Upper lobe of left lung (tissue), 6 donors: Measurements from ENCODE around the gene LPAR5. TPM values are rescaled to one million over a fixed set of nuclear protein-coding genes. Genes with fewer than 3 reads are reported as not detected.

Experiments
- ATAC-seq, 2 donors: fragments of 200-7000 bp; cut with Tn5 transposase; one replicate each; pipeline ENCODE4 v1.9.1; 2022; ENCODE audit warnings: mild to moderate bottlenecking in 2 of 2, moderate library complexity in 2 of 2; ENCODE audit not compliant: low FRiP score in 2 of 2
- DNase-seq, 2 donors: peaks; one replicate each; pipeline ENCODE4 v3.0.0-alpha.2; 2019 to 2020
- H3K27ac ChIP-seq, 4 donors: fragments of 200-600 bp; sonication (generic); one replicate each; pipeline ENCODE4 v1.5.1; 2016 to 2019
- H3K27me3 ChIP-seq, 4 donors: fragments of 200-600 bp; sonication (generic); one replicate each; pipeline ENCODE4 v1.5.1; 2017 to 2019
- H3K36me3 ChIP-seq, 4 donors: fragments of 200-600 bp; sonication (generic); one replicate each; pipeline ENCODE4 v1.5.1; 2016 to 2019
- H3K4me1 ChIP-seq, 4 donors: fragments of 200-600 bp; sonication (generic); one replicate each; pipeline ENCODE4 v1.5.1; 2018 to 2019
- H3K4me3 ChIP-seq, 4 donors: fragments of 200-600 bp; sonication (generic); one replicate each; pipeline ENCODE4 v1.5.1; 2017 to 2019; ENCODE audit warnings: mild to moderate bottlenecking in 2 of 4, moderate library complexity in 1 of 4
- H3K9me3 ChIP-seq, 4 donors: fragments of 200-600 bp; sonication (generic); one replicate each; pipeline ENCODE4 v1.5.1; 2018 to 2019
- EP300 ChIP-seq, 4 donors: sonication (generic); formaldehyde crosslinking; IDR thresholded peaks; one replicate each; pipeline ENCODE4 v1.5.1; 2017; ENCODE audit warnings: antibody characterized with exemption in 4 of 4, control low read depth in 2 of 4
- POLR2A ChIP-seq, 4 donors: fragments of 450-650 bp; IDR thresholded peaks; one replicate each; pipeline ENCODE4 v1.5.1; 2016 to 2017; ENCODE audit warnings: antibody characterized with exemption in 4 of 4, mild to moderate bottlenecking in 2 of 4
- POLR2AphosphoS5 ChIP-seq, 2 donors: sonication (generic); formaldehyde crosslinking; IDR thresholded peaks; one replicate each; pipeline ENCODE4 v1.5.1; 2017; ENCODE audit warnings: antibody characterized with exemption in 2 of 2
- WGBS, 2 donors: methylation state at CpG; one replicate each; pipeline ENCODE4 v1.1.5; 2017 to 2018; 5-methylcytosine and 5-hydroxymethylcytosine counted together
- total RNA-seq, 6 donors: library from RNA; depleted of rRNA in 4 of 6; stranded (reverse); fragments of >200 nt in 4 of 6; gene quantifications; one replicate each; pipeline versions ENCODE4 v1.1.0 to v1.2.1, GENCODE V29; 2016 to 2021
- TF ChIP-seq, protein P1 (sequence below), 6 experiments: fragments of 450-650 bp in 4 of 6; fragments of 200-600 bp in 2 of 6; sonication (generic) in 2 of 6; IDR thresholded peaks; one replicate each; pipeline ENCODE4 v1.5.1; 2016 to 2019; ENCODE audit warnings: antibody characterized with exemption in 6 of 6
- donor health status: DM: no; HTN: no; CAD: no; lungs with moderate emphysema.
- donor health status: DM: no; HTN: yes; CAD: no; lungs with severe emphysema.

Gene LPAR5
- total RNA-seq, 6 donors from 2014 or later = 1.3 to 4.4 (median 2.9) TPM

DNA sequence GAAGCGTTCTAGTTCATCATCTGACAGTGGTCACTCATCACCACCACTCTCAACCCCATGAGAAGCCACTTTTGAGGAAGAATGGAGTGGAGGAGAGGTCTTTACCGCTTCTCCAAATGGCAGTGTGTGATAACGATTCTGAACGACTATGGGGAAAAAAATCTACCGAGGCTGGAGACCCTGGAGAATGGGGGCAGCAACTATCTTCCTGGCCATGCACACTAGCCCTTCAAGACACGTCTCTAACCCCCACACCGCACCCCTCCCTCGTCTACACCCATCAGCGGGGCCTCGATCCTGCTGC is 26.8 kb upstream of the LPAR5 start:
- H3K9me3 ChIP-seq = no peaks in the 10 kb centered on the region
- no peak for DNase-seq
- 0 to 1% methylated on average over 10 of the region's 10 CpGs for WGBS, 2 donors
- H3K27ac ChIP-seq = peak overlapping the region; percentile 68 to 87 (median 78)
- no peaks in the 10 kb centered on the region for H3K27me3 ChIP-seq
- peaks cover 0 to 31% (median 14%) of the 10 kb centered on the region in 4 donors for H3K36me3 ChIP-seq
- ATAC-seq = peak; percentile 23 to 72
- H3K4me1 ChIP-seq = peaks cover 12 to 14% (median 12%) of the 10 kb centered on the region in 4 donors
- H3K4me3 ChIP-seq = peak overlapping the region; percentile 70 to 89 (median 76)
- no peak for TF ChIP-seq POLR2AphosphoS5 (IDR thresholded peaks at IDR 0.05)
- TF ChIP-seq, protein P1, sequence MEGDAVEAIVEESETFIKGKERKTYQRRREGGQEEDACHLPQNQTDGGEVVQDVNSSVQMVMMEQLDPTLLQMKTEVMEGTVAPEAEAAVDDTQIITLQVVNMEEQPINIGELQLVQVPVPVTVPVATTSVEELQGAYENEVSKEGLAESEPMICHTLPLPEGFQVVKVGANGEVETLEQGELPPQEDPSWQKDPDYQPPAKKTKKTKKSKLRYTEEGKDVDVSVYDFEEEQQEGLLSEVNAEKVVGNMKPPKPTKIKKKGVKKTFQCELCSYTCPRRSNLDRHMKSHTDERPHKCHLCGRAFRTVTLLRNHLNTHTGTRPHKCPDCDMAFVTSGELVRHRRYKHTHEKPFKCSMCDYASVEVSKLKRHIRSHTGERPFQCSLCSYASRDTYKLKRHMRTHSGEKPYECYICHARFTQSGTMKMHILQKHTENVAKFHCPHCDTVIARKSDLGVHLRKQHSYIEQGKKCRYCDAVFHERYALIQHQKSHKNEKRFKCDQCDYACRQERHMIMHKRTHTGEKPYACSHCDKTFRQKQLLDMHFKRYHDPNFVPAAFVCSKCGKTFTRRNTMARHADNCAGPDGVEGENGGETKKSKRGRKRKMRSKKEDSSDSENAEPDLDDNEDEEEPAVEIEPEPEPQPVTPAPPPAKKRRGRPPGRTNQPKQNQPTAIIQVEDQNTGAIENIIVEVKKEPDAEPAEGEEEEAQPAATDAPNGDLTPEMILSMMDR (IDR thresholded peaks at IDR 0.05) = no peak
- TF ChIP-seq POLR2A (IDR thresholded peaks at IDR 0.05) = no peak
- no peak for TF ChIP-seq EP300 (IDR thresholded peaks at IDR 0.05)

DNA sequence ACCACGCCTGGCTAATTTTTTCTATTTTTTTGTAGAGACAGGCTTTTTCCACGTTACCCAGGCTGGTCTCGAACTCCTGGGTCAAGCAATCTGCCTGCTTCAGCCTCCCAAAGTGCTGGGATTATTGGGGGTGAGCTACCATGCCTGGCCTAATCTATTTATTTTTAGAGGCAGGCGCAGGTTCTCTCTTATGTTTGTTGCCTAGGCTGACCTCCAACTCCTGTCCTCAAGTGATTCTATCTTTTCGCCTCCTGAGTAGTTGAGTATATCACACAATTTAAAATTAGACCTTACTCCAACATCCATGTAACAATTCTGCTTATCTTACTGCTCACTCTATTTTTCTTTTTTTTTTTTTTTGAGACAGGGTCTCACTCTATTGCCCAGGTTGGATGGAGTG is 18.2 kb upstream of the LPAR5 start:
- no peaks in the 10 kb centered on the region for H3K27me3 ChIP-seq
- DNase-seq = no peak
- H3K4me3 ChIP-seq = no peak overlapping the region
- no peaks in the 10 kb centered on the region for H3K4me1 ChIP-seq
- H3K36me3 ChIP-seq = peaks cover 32 to 89% (median 74%) of the 10 kb centered on the region in 4 donors
- H3K9me3 ChIP-seq = no peaks in the 10 kb centered on the region
- TF ChIP-seq POLR2A (IDR thresholded peaks at IDR 0.05) = no peak
- TF ChIP-seq POLR2AphosphoS5 (IDR thresholded peaks at IDR 0.05) = no peak
- TF ChIP-seq EP300 (IDR thresholded peaks at IDR 0.05) = no peak
- TF ChIP-seq, protein P1 (IDR thresholded peaks at IDR 0.05) = no peak
- 94 to 95% methylated on average over 5 of the region's 5 CpGs for WGBS, 2 donors
- no peak overlapping the region for H3K27ac ChIP-seq
- ATAC-seq = no peak

DNA sequence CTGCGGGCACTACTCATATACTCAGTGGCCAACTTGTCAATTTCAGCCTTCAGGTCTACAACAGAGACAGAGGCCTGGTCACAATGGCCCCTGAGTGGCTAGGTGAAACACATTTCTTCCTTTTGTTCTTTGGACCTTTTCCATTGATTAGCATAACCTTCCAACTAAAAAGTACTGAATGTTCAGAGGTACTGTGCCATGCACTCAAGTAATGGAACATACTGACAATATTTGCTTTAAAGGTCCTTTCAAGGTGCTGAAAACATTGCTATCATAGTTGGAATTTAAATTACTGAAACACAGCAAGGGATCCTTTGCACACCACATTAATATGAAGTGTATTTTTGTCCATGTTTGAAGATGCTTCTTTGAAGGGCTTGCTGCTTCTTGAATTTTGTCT is 17.6 kb upstream of the LPAR5 start:
- TF ChIP-seq POLR2A (IDR thresholded peaks at IDR 0.05) (no peak), POLR2AphosphoS5 (IDR thresholded peaks at IDR 0.05) (no peak), EP300 (IDR thresholded peaks at IDR 0.05) (no peak)
- TF ChIP-seq, protein P1 (IDR thresholded peaks at IDR 0.05) = no peak
- WGBS, 2 donors = 100% methylated on average over 1 of the region's 1 CpG
- Histone ChIP-seq H3K9me3 (no peaks in the 10 kb centered on the region), H3K4me1 (no peaks in the 10 kb centered on the region), H3K36me3 (peaks cover 32 to 91% (median 76%) of the 10 kb centered on the region in 4 donors), H3K4me3 (no peak overlapping the region), H3K27me3 (no peaks in the 10 kb centered on the region), H3K27ac (no peak overlapping the region)
- DNase-seq (no peak), ATAC-seq (no peak)

DNA sequence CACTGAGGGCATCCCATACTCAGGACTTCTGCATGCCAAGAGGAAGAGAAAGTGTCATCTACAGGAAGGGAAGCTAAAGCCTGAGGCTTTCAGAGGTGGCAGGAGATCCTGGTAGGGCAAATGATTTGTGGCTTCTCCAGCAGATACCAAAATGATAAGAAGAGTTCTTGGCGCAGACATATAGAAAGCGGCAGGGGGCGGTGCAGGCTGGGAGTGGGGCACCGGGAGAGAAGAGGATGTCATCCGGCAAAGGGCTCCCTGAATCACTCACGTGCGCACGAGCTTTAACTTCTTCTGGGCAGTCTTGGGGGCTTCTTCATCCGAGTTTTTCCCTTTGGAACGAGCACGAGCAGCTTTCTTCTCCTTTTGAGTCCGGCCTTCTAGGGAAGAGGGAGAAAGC is 16.6 kb upstream of the LPAR5 start:
- DNase-seq = no peak
- Histone ChIP-seq H3K27ac (no peak overlapping the region), H3K4me3 (no peak overlapping the region), H3K4me1 (peaks cover 0 to 3% (median 2%) of the 10 kb centered on the region in 4 donors), H3K27me3 (no peaks in the 10 kb centered on the region), H3K9me3 (no peaks in the 10 kb centered on the region), H3K36me3 (peaks cover 32 to 86% (median 75%) of the 10 kb centered on the region in 4 donors)
- no peak for ATAC-seq
- 91 to 93% methylated on average over 12 of the region's 12 CpGs for WGBS, 2 donors
- TF ChIP-seq, protein P1 (IDR thresholded peaks at IDR 0.05) = no peak
- TF ChIP-seq EP300 (IDR thresholded peaks at IDR 0.05) (no peak), POLR2AphosphoS5 (IDR thresholded peaks at IDR 0.05) (no peak), POLR2A (IDR thresholded peaks at IDR 0.05) (no peak)

DNA sequence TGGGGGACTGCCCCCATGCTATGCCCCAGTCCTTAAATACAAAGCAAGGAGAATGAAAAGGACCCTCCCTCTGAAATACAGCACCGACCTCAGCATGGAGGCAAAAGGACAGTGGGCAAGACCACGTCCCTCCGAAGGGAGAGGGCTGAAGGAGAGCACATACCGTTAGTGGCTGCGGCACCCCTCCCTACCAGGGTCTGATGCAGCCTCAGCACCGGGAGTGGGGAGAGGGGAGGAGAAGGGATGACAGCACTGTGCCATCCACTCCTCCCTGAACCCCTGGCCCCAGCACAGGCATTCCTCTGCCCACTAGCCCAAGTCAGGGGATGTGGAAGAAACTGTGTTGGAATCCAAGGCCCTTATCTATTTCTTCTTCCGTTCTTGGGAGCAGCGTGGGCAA is 15.1 kb upstream of the LPAR5 start:
- peaks cover 23 to 71% (median 62%) of the 10 kb centered on the region in 4 donors for H3K36me3 ChIP-seq
- H3K4me1 ChIP-seq = peaks cover 6 to 12% (median 10%) of the 10 kb centered on the region in 4 donors
- TF ChIP-seq EP300 (IDR thresholded peaks at IDR 0.05) = no peak
- no peak for TF ChIP-seq POLR2A (IDR thresholded peaks at IDR 0.05)
- TF ChIP-seq POLR2AphosphoS5 (IDR thresholded peaks at IDR 0.05) = no peak
- TF ChIP-seq, protein P1 (IDR thresholded peaks at IDR 0.05) = no peak
- no peak for ATAC-seq
- no peak for DNase-seq
- H3K27me3 ChIP-seq = no peaks in the 10 kb centered on the region
- H3K9me3 ChIP-seq = no peaks in the 10 kb centered on the region
- 91 to 93% methylated on average over 7 to 8 of the region's 8 CpGs for WGBS, 2 donors
- H3K4me3 ChIP-seq = no peak overlapping the region
- H3K27ac ChIP-seq = no peak overlapping the region
